H9 (cell line): Measurements from ENCODE around the gene PANK2. TPM values are rescaled to one million over a fixed set of nuclear protein-coding genes. Genes with fewer than 3 reads are reported as not detected.

Source experiments
- DNase-seq: peaks from one replicate; pipeline ENCODE4 v3.0.0-alpha.2; 2017
- H2AFZ ChIP-seq: one replicate; pipeline ENCODE4 v1.6.1; 2013; ENCODE audit warnings: mild to moderate bottlenecking, low read length, control low read depth, moderate library complexity
- H2AK5ac ChIP-seq: 2 replicates; pipeline ENCODE4 v1.6.1; 2013; ENCODE audit warnings: low read length, control low read depth, mixed read lengths; ENCODE audit not compliant: insufficient read length
- H2BK120ac ChIP-seq: one replicate; pipeline ENCODE4 v1.6.1; 2013; ENCODE audit warnings: low read depth, mild to moderate bottlenecking, low read length, control low read depth, inconsistent platforms; ENCODE audit not compliant: poor library complexity, severe bottlenecking
- H2BK12ac ChIP-seq: 2 replicates; pipeline ENCODE4 v1.6.1; 2013; ENCODE audit warnings: low read length, control low read depth, mixed read lengths, low read depth; ENCODE audit not compliant: insufficient read length
- H2BK15ac ChIP-seq: 2 replicates; pipeline ENCODE4 v1.6.1; 2013; ENCODE audit warnings: low read depth, low read length, control low read depth
- H2BK20ac ChIP-seq: one replicate; pipeline ENCODE4 v1.6.1; 2013; ENCODE audit warnings: low read depth, mild to moderate bottlenecking, low read length, control low read depth, inconsistent platforms; ENCODE audit not compliant: poor library complexity, severe bottlenecking
- H2BK5ac ChIP-seq: 2 replicates; pipeline ENCODE4 v1.6.1; 2013; ENCODE audit warnings: low read length, control low read depth, mixed read lengths; ENCODE audit not compliant: insufficient read length
- H3K14ac ChIP-seq: 2 replicates; pipeline ENCODE4 v1.6.1; 2013; ENCODE audit warnings: low read length, control low read depth; ENCODE audit not compliant: insufficient read depth
- H3K18ac ChIP-seq: 2 replicates; pipeline ENCODE4 v1.6.1; 2013; ENCODE audit warnings: low read depth, mild to moderate bottlenecking, mixed read lengths, low read length, control low read depth; ENCODE audit not compliant: insufficient read length
- H3K23ac ChIP-seq: 2 replicates; pipeline ENCODE4 v1.6.1; 2013; ENCODE audit warnings: low read length, control low read depth, mixed read lengths, low read depth; ENCODE audit not compliant: insufficient read length
- H3K23me2 ChIP-seq: 2 replicates; pipeline ENCODE4 v1.6.1; 2013; ENCODE audit warnings: low read depth, mild to moderate bottlenecking, mixed read lengths, low read length, control low read depth; ENCODE audit not compliant: insufficient read length, poor library complexity, severe bottlenecking
- H3K27ac ChIP-seq: 2 replicates; pipeline ENCODE4 v1.5.1; 2013; ENCODE audit warnings: low read length, control low read depth, mixed read lengths, low read depth; ENCODE audit not compliant: insufficient read length
- H3K27me3 ChIP-seq: 2 replicates; pipeline ENCODE4 v1.6.1; 2013; ENCODE audit warnings: low read length, control low read depth, inconsistent platforms; ENCODE audit not compliant: insufficient read depth
- H3K4ac ChIP-seq: 2 replicates; pipeline ENCODE4 v1.6.1; 2013; ENCODE audit warnings: low read depth, mild to moderate bottlenecking, control low read depth, inconsistent platforms, low read length, moderate library complexity
- H3K4me1 ChIP-seq: 2 replicates; pipeline ENCODE4 v1.6.1; 2013; ENCODE audit warnings: low read length, control low read depth, inconsistent platforms; ENCODE audit not compliant: insufficient read depth
- H3K4me2 ChIP-seq: 2 replicates; pipeline ENCODE4 v1.6.1; 2013; ENCODE audit warnings: low read length, control low read depth, mixed read lengths; ENCODE audit not compliant: insufficient read length, insufficient read depth
- H3K56ac ChIP-seq: 2 replicates; pipeline ENCODE4 v1.6.1; 2013; ENCODE audit warnings: low read depth, mild to moderate bottlenecking, mixed read lengths, low read length, control low read depth; ENCODE audit not compliant: insufficient read length
- H3K79me1 ChIP-seq: 2 replicates; pipeline ENCODE4 v1.6.1; 2013; ENCODE audit warnings: low read depth, mild to moderate bottlenecking, moderate library complexity, low read length, control low read depth, inconsistent platforms; ENCODE audit not compliant: insufficient read depth, poor library complexity, severe bottlenecking
- H3K79me2 ChIP-seq: 2 replicates; pipeline ENCODE4 v1.6.1; 2013; ENCODE audit warnings: low read length, control low read depth, inconsistent platforms; ENCODE audit not compliant: insufficient read depth
- H3K9ac ChIP-seq: 2 replicates; pipeline ENCODE4 v1.6.1; 2013; ENCODE audit warnings: low read length, control low read depth, mixed read lengths; ENCODE audit not compliant: insufficient read length; ENCODE audit errors: extremely low read depth
- H3K9me3 ChIP-seq: one replicate; pipeline ENCODE4 v1.6.1; 2013; ENCODE audit warnings: low read depth, low read length, inconsistent platforms; ENCODE audit not compliant: control insufficient read depth
- H3T11ph ChIP-seq: one replicate; pipeline ENCODE4 v1.6.1; 2013; ENCODE audit warnings: mild to moderate bottlenecking, low read length, control low read depth, inconsistent platforms
- H4K20me1 ChIP-seq: one replicate; pipeline ENCODE4 v1.6.1; 2013; ENCODE audit not compliant: control insufficient read depth, insufficient read length, insufficient read depth
- H4K5ac ChIP-seq: 2 replicates; pipeline ENCODE4 v1.6.1; 2013; ENCODE audit warnings: low read depth, mild to moderate bottlenecking, mixed read lengths, low read length, control low read depth; ENCODE audit not compliant: insufficient read length
- H4K8ac ChIP-seq: replicated peaks from 2 replicates; pipeline ENCODE4 v1.6.1; 2013; ENCODE audit warnings: low read length, control low read depth, mixed read lengths, low read depth; ENCODE audit not compliant: insufficient read length
- H4K91ac ChIP-seq: 2 replicates; pipeline ENCODE4 v1.6.1; 2013; ENCODE audit warnings: low read depth, mild to moderate bottlenecking, moderate library complexity, mixed read lengths, low read length, control low read depth; ENCODE audit not compliant: insufficient read length
- H3K27ac Mint-ChIP-seq, 3 experiments: 2 replicates in 2 of 3; 3 replicates in 1 of 3; pipeline ENCODE4 v1.8.0; 2020 to 2021; ENCODE audit warnings: mixed read lengths in 3 of 3, mild to moderate bottlenecking in 1 of 3, moderate library complexity in 1 of 3
- H3K27me3 Mint-ChIP-seq: 2 replicates; pipeline ENCODE4 v1.8.0; 2021; ENCODE audit warnings: low read depth, mild to moderate bottlenecking, moderate library complexity, mixed read lengths
- H3K36me3 Mint-ChIP-seq, 3 experiments: 2 replicates in 2 of 3; 3 replicates in 1 of 3; pipeline ENCODE4 v1.8.0; 2020 to 2021; ENCODE audit warnings: low read depth in 3 of 3, mixed read lengths in 3 of 3; ENCODE audit not compliant: insufficient read depth in 1 of 3
- H3K4me1 Mint-ChIP-seq, 2 experiments: 2 replicates each; pipeline ENCODE4 v1.8.0; 2020; ENCODE audit warnings: mixed read lengths in 2 of 2
- H3K4me3 Mint-ChIP-seq, 2 experiments: 2 replicates in 1 of 2; 3 replicates in 1 of 2; pipeline ENCODE4 v1.8.0; 2020 to 2021; ENCODE audit warnings: mild to moderate bottlenecking in 2 of 2, mixed read lengths in 2 of 2, moderate library complexity in 1 of 2
- H3K9me3 Mint-ChIP-seq, 2 experiments: 2 replicates in 1 of 2; 3 replicates in 1 of 2; pipeline ENCODE4 v1.8.0; 2020; ENCODE audit warnings: mild to moderate bottlenecking in 2 of 2, mixed read lengths in 2 of 2, moderate library complexity in 1 of 2
- total RNA-seq: library from RNA; stranded (reverse); gene quantifications from 2 replicates; pipeline ENCODE4 v1.2.1, GENCODE V29; 2021
- TF ChIP-seq, protein P1 (sequence below): fragments of 200-600 bp; sonication (generic); conservative IDR thresholded peaks from 3 replicates; pipeline ENCODE4 v1.8.0; 2021; ENCODE audit warnings: antibody characterized with exemption, mild to moderate bottlenecking

PANK2 gene
- total RNA-seq, 1 experiment from 2014 or later: 65.4 TPM

GRCh38 chr20:3966571-3966970 is 77.4 kb downstream of the PANK2 start:
- Histone ChIP-seq H3K14ac (no peak overlapping the region), H2AFZ (no peak overlapping the region), H2AK5ac (no peak overlapping the region), H4K5ac (no peak overlapping the region), H3K27me3 (no peaks in the 10 kb centered on the region), H2BK20ac (no peak overlapping the region), H3K4ac (no peak overlapping the region), H2BK15ac (no peak overlapping the region), H3K18ac (no peak overlapping the region), H3K9me3 (no peaks in the 10 kb centered on the region), H3K4me1 (no peaks in the 10 kb centered on the region), H3T11ph (no peak overlapping the region), H4K91ac (no peak overlapping the region), H4K8ac (no peak overlapping the region), H2BK120ac (no peak overlapping the region), H3K4me2 (no peak overlapping the region), H3K56ac (no peak overlapping the region), H2BK12ac (no peak overlapping the region), H2BK5ac (no peak overlapping the region), H3K27ac (no peak overlapping the region), H3K79me2 (no peaks in the 10 kb centered on the region), H3K23me2 (no peaks in the 10 kb centered on the region), H3K79me1 (no peaks in the 10 kb centered on the region), H4K20me1 (no peaks in the 10 kb centered on the region), H3K9ac (no peak overlapping the region), H3K23ac (no peak overlapping the region)
- no peak overlapping the region for H3K4me3 Mint-ChIP-seq
- DNase-seq: no peak
- no peaks in the 10 kb centered on the region for H3K9me3 Mint-ChIP-seq
- H3K4me1 Mint-ChIP-seq: peaks cover 7 to 13% of the 10 kb centered on the region in 2 experiments; a peak in 3 of 4 replicates
- H3K27ac Mint-ChIP-seq: peak overlapping the region in 1 of 3 experiments; percentile 66; a peak in 2 of 7 replicates
- TF ChIP-seq, protein P1, sequence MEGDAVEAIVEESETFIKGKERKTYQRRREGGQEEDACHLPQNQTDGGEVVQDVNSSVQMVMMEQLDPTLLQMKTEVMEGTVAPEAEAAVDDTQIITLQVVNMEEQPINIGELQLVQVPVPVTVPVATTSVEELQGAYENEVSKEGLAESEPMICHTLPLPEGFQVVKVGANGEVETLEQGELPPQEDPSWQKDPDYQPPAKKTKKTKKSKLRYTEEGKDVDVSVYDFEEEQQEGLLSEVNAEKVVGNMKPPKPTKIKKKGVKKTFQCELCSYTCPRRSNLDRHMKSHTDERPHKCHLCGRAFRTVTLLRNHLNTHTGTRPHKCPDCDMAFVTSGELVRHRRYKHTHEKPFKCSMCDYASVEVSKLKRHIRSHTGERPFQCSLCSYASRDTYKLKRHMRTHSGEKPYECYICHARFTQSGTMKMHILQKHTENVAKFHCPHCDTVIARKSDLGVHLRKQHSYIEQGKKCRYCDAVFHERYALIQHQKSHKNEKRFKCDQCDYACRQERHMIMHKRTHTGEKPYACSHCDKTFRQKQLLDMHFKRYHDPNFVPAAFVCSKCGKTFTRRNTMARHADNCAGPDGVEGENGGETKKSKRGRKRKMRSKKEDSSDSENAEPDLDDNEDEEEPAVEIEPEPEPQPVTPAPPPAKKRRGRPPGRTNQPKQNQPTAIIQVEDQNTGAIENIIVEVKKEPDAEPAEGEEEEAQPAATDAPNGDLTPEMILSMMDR: no peak
- no peaks in the 10 kb centered on the region; a peak in 1 of 7 replicates for H3K36me3 Mint-ChIP-seq
- H3K27me3 Mint-ChIP-seq: no peaks in the 10 kb centered on the region
